HL-60 (cell line): Measurements from ENCODE around the gene LAMC3.

Experiments
- DNase-seq, 2 experiments: peaks; one replicate each; pipeline ENCODE4 v3.0.0-alpha.2; 2010 to 2020; ENCODE audit warnings: low read depth in 1 of 2, low spot score in 1 of 2
- H3K27ac ChIP-seq: fragments of 250-450 bp; sonication (Bioruptor Pico); replicated peaks from 2 replicates; pipeline ENCODE4 v1.5.1; 2020; ENCODE audit warnings: mild to moderate bottlenecking, moderate library complexity
- H3K27me3 ChIP-seq: fragments of 250-450 bp; sonication (Bioruptor Pico); 2 replicates; pipeline ENCODE4 v1.5.1; 2021; ENCODE audit warnings: mild to moderate bottlenecking, moderate library complexity; ENCODE audit not compliant: insufficient read depth, poor library complexity, severe bottlenecking
- H3K4me3 ChIP-seq: replicated peaks from 2 replicates; pipeline ENCODE4 v1.5.1; 2011; ENCODE audit warnings: mild to moderate bottlenecking, control low read depth, low read length; ENCODE audit not compliant: insufficient read depth
- GABPA ChIP-seq: IDR thresholded peaks from 2 replicates; pipeline ENCODE4 v1.6.1; 2012; ENCODE audit warnings: low read depth
- POLR2AphosphoS5 ChIP-seq: IDR thresholded peaks from 2 replicates; pipeline ENCODE4 v1.6.1; 2012; ENCODE audit warnings: low read depth
- SPI1 ChIP-seq: IDR thresholded peaks from 2 replicates; pipeline ENCODE4 v1.6.1; 2012; ENCODE audit warnings: low read depth, mild to moderate bottlenecking, borderline replicate concordance
- TF ChIP-seq, protein P1 (sequence below): IDR thresholded peaks from 2 replicates; pipeline ENCODE4 v1.6.1; 2012; ENCODE audit warnings: low read depth; ENCODE audit not compliant: insufficient replicate concordance
- TF ChIP-seq, protein P2 (sequence below): IDR thresholded peaks from one replicate; pipeline ENCODE4 v1.5.1; 2011; ENCODE audit warnings: low read length, control low read depth, inconsistent platforms; ENCODE audit not compliant: insufficient read depth

The LAMC3 gene

DNA sequence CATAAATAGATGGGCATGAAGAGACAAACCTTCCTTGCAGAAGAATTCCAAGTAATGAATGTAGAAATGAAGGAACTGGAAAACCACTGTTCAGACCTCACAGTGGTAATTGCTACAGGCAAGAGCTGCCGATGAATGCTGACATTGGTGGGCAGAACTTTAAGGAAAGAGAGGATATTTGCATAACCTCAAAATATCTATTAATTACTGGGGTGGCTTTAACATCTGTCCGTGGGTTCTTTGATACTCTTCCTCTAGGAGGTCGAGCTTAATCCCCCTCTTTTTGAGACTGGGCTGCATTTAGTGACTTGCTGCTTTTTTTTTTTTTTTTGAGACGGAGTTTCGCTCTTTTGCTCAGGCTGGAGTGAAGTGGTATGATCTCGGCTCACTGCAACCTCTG is 34.7 kb downstream of the LAMC3 start:
- TF ChIP-seq SPI1 (no peak), GABPA (no peak), POLR2AphosphoS5 (no peak)
- TF ChIP-seq, protein P1, sequence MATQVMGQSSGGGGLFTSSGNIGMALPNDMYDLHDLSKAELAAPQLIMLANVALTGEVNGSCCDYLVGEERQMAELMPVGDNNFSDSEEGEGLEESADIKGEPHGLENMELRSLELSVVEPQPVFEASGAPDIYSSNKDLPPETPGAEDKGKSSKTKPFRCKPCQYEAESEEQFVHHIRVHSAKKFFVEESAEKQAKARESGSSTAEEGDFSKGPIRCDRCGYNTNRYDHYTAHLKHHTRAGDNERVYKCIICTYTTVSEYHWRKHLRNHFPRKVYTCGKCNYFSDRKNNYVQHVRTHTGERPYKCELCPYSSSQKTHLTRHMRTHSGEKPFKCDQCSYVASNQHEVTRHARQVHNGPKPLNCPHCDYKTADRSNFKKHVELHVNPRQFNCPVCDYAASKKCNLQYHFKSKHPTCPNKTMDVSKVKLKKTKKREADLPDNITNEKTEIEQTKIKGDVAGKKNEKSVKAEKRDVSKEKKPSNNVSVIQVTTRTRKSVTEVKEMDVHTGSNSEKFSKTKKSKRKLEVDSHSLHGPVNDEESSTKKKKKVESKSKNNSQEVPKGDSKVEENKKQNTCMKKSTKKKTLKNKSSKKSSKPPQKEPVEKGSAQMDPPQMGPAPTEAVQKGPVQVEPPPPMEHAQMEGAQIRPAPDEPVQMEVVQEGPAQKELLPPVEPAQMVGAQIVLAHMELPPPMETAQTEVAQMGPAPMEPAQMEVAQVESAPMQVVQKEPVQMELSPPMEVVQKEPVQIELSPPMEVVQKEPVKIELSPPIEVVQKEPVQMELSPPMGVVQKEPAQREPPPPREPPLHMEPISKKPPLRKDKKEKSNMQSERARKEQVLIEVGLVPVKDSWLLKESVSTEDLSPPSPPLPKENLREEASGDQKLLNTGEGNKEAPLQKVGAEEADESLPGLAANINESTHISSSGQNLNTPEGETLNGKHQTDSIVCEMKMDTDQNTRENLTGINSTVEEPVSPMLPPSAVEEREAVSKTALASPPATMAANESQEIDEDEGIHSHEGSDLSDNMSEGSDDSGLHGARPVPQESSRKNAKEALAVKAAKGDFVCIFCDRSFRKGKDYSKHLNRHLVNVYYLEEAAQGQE, result no peak
- TF ChIP-seq, protein P2, sequence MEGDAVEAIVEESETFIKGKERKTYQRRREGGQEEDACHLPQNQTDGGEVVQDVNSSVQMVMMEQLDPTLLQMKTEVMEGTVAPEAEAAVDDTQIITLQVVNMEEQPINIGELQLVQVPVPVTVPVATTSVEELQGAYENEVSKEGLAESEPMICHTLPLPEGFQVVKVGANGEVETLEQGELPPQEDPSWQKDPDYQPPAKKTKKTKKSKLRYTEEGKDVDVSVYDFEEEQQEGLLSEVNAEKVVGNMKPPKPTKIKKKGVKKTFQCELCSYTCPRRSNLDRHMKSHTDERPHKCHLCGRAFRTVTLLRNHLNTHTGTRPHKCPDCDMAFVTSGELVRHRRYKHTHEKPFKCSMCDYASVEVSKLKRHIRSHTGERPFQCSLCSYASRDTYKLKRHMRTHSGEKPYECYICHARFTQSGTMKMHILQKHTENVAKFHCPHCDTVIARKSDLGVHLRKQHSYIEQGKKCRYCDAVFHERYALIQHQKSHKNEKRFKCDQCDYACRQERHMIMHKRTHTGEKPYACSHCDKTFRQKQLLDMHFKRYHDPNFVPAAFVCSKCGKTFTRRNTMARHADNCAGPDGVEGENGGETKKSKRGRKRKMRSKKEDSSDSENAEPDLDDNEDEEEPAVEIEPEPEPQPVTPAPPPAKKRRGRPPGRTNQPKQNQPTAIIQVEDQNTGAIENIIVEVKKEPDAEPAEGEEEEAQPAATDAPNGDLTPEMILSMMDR, result no peak
- DNase-seq, result no peak
- H3K4me3 ChIP-seq, result no peak overlapping the region
- H3K27ac ChIP-seq, result no peak overlapping the region
- no peaks in the 10 kb centered on the region for H3K27me3 ChIP-seq

DNA sequence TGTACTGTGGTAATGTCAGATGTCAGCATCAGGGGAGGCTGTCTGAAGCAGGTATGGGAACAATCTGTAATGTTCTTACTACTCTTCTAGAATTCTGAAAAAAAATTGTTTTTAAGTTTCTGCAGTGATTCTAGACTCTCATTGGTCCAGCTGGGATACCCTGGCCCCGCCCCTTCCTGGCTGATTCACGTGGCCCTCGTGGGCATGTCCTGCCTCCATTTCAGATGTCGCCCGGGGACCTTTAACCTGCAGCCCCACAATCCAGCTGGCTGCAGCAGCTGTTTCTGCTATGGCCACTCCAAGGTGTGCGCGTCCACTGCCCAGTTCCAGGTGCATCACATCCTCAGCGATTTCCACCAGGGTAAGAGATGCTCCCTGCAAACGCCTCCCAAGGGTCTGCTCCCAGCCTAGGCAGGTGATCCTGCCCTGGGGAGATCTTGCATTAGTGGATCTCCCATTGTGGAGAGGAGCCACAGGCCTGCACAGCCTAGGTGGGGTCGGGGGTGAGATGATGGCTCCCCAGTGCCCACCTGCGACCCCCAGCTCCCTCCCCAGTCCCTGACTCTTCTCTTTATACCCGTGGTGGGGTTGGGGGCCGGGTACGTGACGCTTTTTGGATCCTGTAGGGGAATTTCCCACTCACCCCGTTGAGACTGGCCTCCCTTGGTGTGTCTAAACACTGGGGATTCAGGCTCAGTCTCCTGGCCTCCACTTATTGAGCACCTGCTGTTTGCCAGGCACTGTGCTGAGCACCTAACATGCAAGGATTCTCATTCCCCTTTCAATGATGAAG is 36.5 kb downstream of the LAMC3 start:
- H3K27ac ChIP-seq, result no peak overlapping the region
- TF ChIP-seq SPI1 (no peak), POLR2AphosphoS5 (no peak), GABPA (no peak)
- TF ChIP-seq, protein P2, result no peak
- TF ChIP-seq, protein P1, result no peak
- H3K4me3 ChIP-seq, result no peak overlapping the region
- no peaks in the 10 kb centered on the region for H3K27me3 ChIP-seq
- DNase-seq, result no peak

DNA sequence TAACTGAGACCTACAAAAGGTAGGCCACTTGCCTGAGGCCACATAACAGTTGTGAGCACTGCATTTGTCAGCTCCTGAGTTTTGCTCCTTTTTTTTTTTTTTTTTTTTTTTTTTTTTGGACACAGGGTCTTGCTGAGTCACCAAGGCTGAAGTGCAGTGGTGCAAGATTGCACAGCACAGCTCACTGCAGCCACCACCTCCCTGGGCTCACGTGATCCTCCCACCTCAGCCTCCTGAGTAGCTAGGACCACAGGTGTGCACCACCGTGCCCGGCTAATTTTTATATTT is 37.1 kb downstream of the LAMC3 start:
- no peak overlapping the region for H3K4me3 ChIP-seq
- TF ChIP-seq, protein P2, result no peak
- TF ChIP-seq POLR2AphosphoS5, result no peak
- TF ChIP-seq SPI1, result no peak
- TF ChIP-seq, protein P1, result no peak
- DNase-seq, result no peak
- no peaks in the 10 kb centered on the region for H3K27me3 ChIP-seq
- no peak overlapping the region for H3K27ac ChIP-seq
